ENCODE results near the gene GRIA2. TPM values are rescaled to one million over a fixed set of nuclear protein-coding genes. Genes with fewer than 3 reads are reported as not detected.
"Not testable (repeated sequence)": the region's sequence is repeated elsewhere in the genome, so short reads cannot be mapped to it uniquely, and the experiment has no call there.

GRIA2 gene
- total RNA-seq, 1 donor from 2014 or later: not detected

GRCh38 chr4:157245351-157245750 lies 24.8 kb downstream of the GRIA2 start:
- DNase-seq (no peak), ATAC-seq (no peak)
- intact Hi-C loops (cut with micrococcal nuclease): no loop called here

DNA sequence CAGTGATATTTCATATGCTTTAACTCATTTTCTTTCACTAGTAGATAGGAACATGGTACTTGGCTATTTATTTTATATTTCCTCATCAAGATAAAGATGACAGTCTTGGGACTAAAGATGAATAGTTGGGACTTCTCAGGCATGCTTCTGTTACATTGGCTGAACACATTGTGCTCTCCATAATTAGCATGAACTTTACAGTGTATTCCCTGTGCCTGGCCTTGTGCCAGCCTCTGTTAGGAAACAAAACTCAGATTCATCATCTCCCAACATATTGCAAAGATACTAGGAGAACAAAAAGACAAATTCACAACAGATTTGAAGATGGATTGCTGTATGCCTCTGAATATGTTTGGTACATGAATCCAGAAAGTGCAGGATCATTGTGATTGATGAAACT lies 26.4 kb downstream of the GRIA2 start:
- ATAC-seq (no peak), DNase-seq (no peak)
- intact Hi-C loops (cut with micrococcal nuclease): no loop called here

DNA sequence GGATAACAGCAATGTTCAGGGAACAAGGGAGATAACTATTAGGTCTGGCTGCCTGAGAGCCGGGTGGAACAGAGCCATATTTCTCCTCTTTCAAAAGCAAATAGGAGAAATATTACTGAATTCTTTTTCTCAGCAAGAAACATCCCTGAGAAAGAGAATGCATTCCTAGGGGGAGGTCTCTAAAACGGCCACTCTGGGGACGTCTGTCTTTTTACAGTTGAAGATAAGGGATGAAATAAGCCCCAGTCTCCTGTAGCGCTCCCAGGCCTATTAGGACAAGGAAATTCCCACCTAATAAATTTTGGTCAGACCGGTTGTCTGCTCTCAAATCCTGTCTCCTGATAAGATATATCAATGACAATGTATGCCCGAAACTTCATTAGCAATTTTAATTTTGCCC lies 37.6 kb downstream of the GRIA2 start:
- intact Hi-C loops (cut with micrococcal nuclease); ATAC-seq; DNase-seq: not testable (repeated sequence)

GRCh38 chr4:157265281-157265680 lies 44.8 kb downstream of the GRIA2 start:
- ATAC-seq (no peak), DNase-seq (no peak)
- intact Hi-C loops (cut with micrococcal nuclease): no loop called here

- no peak for DNase-seq
- no peak for ATAC-seq
- intact Hi-C loops (cut with micrococcal nuclease): no loop called here
Measured at GRCh38 chr4:157270108-157270507, 49.6 kb downstream of the GRIA2 start.

DNA sequence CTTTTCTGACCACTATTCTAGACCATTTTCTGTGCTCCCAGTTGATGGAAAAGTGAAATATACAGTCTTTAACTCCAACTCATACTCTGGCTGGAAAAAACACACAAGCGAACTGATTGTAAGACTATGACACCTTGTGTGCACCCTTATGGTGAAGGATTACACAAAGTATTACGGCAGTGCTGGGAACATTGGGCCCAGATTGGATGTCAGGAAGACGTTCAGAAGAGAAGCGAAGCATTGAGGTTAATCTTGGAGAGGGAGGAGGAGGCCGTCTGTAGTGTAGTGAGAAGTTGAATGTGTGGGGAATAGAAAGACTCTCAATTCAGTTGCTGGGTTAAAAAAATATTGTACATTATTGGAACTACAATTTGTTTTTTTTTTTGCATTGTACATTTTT lies 50.0 kb downstream of the GRIA2 start:
- ATAC-seq (no peak), DNase-seq (no peak)
- intact Hi-C loops (cut with micrococcal nuclease): no loop called here

- intact Hi-C loops (cut with micrococcal nuclease): no loop called here
- no peak for ATAC-seq
- no peak for DNase-seq
Measured at GRCh38 chr4:157271166-157271869, 50.8 kb downstream of the GRIA2 start.

DNA sequence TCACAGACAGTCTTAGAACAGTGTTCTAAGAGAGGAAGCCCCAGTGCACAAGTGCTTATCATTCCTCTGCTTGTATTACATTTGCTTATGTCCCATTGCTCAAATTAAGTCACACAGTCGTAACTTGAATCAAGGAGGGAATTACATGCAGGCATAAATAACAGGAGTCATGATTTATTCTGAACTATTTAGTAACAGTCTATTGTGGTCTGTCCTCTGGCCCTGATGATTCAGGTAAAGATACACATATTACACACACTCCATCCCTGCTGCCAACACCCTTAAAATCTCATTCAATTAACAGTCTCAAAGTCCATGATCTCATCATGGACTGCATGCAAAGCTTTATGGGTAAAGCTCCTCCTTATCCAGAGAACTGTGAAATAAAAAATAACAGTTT lies 60.1 kb downstream of the GRIA2 start:
- intact Hi-C loops (cut with micrococcal nuclease): no loop called here
- DNase-seq (no peak), ATAC-seq (no peak)

DNA sequence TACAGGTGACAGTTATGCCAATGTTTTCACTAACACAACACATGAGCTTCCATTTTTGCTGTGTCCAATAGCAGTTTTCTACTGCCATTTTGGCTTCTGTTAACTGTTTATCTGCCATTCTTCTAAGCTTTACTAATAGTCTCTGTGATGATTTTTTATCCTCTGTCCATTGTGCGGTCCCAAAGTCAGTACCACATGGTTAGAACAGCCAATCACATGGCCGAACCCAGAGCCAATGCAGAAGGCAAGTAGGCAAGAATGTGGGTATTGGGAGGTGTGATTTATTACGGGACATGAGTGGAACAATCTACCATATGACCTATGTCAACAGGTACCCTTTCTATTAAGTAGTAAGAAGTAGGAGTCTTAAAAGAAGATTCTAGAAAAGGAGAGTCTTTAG lies 61.5 kb downstream of the GRIA2 start:
- no peak for ATAC-seq
- DNase-seq: no peak
- intact Hi-C loops (cut with micrococcal nuclease): no loop called here

GRCh38 chr4:157287445-157287844 lies 66.9 kb downstream of the GRIA2 start:
- DNase-seq (no peak), ATAC-seq (no peak)
- intact Hi-C loops (cut with micrococcal nuclease): no loop called here

DNA sequence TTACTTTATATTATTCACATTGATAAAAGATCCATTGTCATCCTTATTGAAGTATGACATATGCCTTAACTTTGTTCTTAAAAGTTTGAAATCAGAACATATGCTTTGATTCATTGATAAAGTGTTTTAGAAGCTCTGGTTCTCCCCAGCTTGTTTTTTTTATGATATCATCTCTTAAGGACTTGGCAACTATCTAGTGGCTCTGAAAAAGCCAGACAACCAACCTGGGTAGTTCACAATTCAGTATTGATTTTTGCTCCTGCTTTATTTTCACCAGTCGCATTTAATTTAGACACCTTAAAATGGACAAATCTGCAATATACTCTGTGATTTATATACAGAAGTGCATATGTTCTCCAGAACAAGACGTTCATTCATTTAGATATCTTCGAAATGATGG lies 70.1 kb downstream of the GRIA2 start:
- intact Hi-C loops (cut with micrococcal nuclease): no loop called here
- ATAC-seq (no peak), DNase-seq (no peak)

DNA sequence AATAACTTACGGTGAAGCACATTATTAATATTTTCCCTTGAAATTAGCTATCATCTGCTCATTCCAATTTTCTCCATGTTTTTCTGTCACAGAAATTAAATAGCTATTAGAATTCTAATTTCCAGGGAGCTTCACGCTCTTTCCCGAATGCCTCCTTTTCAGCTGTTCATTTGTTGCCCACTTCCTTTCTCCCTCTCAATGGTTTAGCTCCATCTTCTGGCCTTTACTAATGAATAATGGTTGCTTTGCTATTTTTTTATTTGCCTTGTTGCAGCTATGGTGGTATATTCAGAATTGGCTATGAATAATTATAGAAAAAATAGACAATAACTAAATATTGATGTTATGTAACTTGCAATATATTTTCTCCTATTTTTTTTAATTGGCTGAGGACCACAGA lies 70.5 kb downstream of the GRIA2 start:
- ATAC-seq: no peak
- no peak for DNase-seq
- intact Hi-C loops (cut with micrococcal nuclease): no loop called here

GRCh38 chr4:157293673-157294072 lies 73.1 kb downstream of the GRIA2 start:
- ATAC-seq (no peak), DNase-seq (no peak)

GRCh38 chr4:157294575-157294974 lies 74.0 kb downstream of the GRIA2 start:
- DNase-seq (no peak), ATAC-seq (no peak)
- intact Hi-C loops (cut with micrococcal nuclease): no loop called here

More at GRCh38 chr4:157293673-157294072, 73.1 kb downstream of the GRIA2 start:
- intact Hi-C loops (cut with micrococcal nuclease): no loop called here

- ATAC-seq (no peak), DNase-seq (no peak)
- intact Hi-C loops (cut with micrococcal nuclease): no loop called here
Measured at GRCh38 chr4:157300701-157301100, 80.2 kb downstream of the GRIA2 start.

- ATAC-seq (no peak), DNase-seq (no peak)
Measured at GRCh38 chr4:157303471-157303960, 83.0 kb downstream of the GRIA2 start.

GRCh38 chr4:157304769-157305168 lies 84.2 kb downstream of the GRIA2 start:
- intact Hi-C loops (cut with micrococcal nuclease): no loop called here
- ATAC-seq (no peak), DNase-seq (no peak)

More at GRCh38 chr4:157303471-157303960, 83.0 kb downstream of the GRIA2 start:
- intact Hi-C loops (cut with micrococcal nuclease): no loop called here

DNA sequence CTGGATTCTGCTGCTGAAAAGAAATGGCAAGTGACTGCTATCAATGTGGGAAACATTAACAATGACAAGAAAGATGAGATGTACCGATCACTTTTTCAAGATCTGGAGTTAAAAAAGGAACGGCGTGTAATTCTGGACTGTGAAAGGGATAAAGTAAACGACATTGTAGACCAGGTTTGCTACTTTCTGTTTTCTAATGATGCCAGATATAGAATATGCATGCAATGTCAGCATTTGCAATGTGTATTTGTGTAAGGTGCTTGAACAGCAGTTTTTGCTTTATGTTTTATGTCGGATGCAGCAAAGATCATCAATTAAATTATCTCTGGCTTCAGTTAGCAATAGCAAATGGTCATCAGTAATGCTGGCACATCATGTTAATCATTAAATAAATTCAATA lies 92.2 kb downstream of the GRIA2 start:
- ATAC-seq (no peak), DNase-seq (no peak)
- intact Hi-C loops (cut with micrococcal nuclease): no loop called here

DNA sequence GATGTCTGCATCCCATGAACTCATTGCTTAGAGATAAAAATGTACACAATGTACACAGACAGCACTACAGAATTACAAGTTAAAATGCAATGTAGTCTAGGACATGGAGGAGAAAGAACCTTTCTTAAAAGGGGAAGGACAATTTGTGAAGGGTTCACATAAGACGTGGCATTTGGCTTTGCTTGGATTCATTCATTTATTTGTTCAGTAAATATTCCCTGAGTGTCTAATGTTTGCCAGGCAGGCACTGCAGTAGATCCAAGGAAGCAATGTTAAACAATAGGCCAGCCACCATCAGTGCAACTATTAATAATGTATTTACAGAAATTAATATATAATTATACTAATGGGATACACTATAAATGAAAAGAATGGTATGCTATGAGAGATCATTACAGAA lies 94.4 kb downstream of the GRIA2 start:
- intact Hi-C loops (cut with micrococcal nuclease): no loop called here
- ATAC-seq (no peak), DNase-seq (no peak)

GRCh38 chr4:157315968-157316367 lies 95.4 kb downstream of the GRIA2 start:
- intact Hi-C loops (cut with micrococcal nuclease): no loop called here
- ATAC-seq (no peak), DNase-seq (no peak)

GRCh38 chr4:157320092-157320491 lies 99.6 kb downstream of the GRIA2 start:
- intact Hi-C loops (cut with micrococcal nuclease): no loop called here
- DNase-seq (no peak), ATAC-seq (no peak)
